ENCODE measurements around the gene ARHGEF5. TPM values are rescaled to one million over a fixed set of nuclear protein-coding genes. Genes with fewer than 3 reads are reported as not detected.
"Not testable (repeated sequence)": the region's sequence is repeated elsewhere in the genome, so short reads cannot be mapped to it uniquely, and the experiment has no call there.

Gene ARHGEF5
- 10 to 100 TPM; 67.1 to 83.6 TPM for total RNA-seq

GRCh38 chr7:144355176-144355822 is at the start of gene ARHGEF5:
TSS of gene ARHGEF5 (plus strand) at chr7:144355402. CDS start at chr7:144362670, 7,268 bp downstream.
- H3K27me3 ChIP-seq; intact Hi-C loops (cut with DNase I); H3K4me3 ChIP-seq; H3K9ac ChIP-seq (ENCODE audit: low read depth in 2 of 2, low read length in 2 of 2); H3K9me3 ChIP-seq; H3K27ac ChIP-seq; H3K36me3 ChIP-seq; DNase-seq; H3K4me1 ChIP-seq: not testable (repeated sequence)

- H3K27ac ChIP-seq; H3K4me3 ChIP-seq; H3K9me3 ChIP-seq; intact Hi-C loops (cut with DNase I); H3K4me1 ChIP-seq; H3K9ac ChIP-seq (ENCODE audit: low read depth in 2 of 2, low read length in 2 of 2); H3K27me3 ChIP-seq; H3K36me3 ChIP-seq; DNase-seq: not testable (repeated sequence)
Observed at GRCh38 chr7:144309702-144310101, 45.5 kb upstream of the ARHGEF5 start.

- H3K9ac ChIP-seq (ENCODE audit: low read depth in 2 of 2, low read length in 2 of 2); H3K36me3 ChIP-seq; H3K27ac ChIP-seq; intact Hi-C loops (cut with DNase I); H3K9me3 ChIP-seq; H3K4me1 ChIP-seq; DNase-seq; H3K27me3 ChIP-seq; H3K4me3 ChIP-seq: not testable (repeated sequence)
Observed at GRCh38 chr7:144311218-144311617, 44.0 kb upstream of the ARHGEF5 start.

GRCh38 chr7:144311872-144312469 is 43.2 kb upstream of the ARHGEF5 start, which contains the start of gene OR2A1:
TSS of gene OR2A1 (plus strand) at chr7:144312419. CDS start at chr7:144318125, 5,706 bp downstream.
- H3K9ac ChIP-seq (ENCODE audit: low read depth in 2 of 2, low read length in 2 of 2); H3K4me3 ChIP-seq; H3K27ac ChIP-seq; H3K27me3 ChIP-seq; intact Hi-C loops (cut with DNase I); H3K4me1 ChIP-seq; DNase-seq; H3K36me3 ChIP-seq; H3K9me3 ChIP-seq: not testable (repeated sequence)

GRCh38 chr7:144317537-144317936 is 37.7 kb upstream of the ARHGEF5 start:
- H3K27me3 ChIP-seq; H3K9me3 ChIP-seq; H3K27ac ChIP-seq; H3K9ac ChIP-seq (ENCODE audit: low read depth in 2 of 2, low read length in 2 of 2); DNase-seq; H3K36me3 ChIP-seq; intact Hi-C loops (cut with DNase I); H3K4me1 ChIP-seq; H3K4me3 ChIP-seq: not testable (repeated sequence)

GRCh38 chr7:144319547-144319946 is 35.7 kb upstream of the ARHGEF5 start:
- H3K36me3 ChIP-seq; H3K9ac ChIP-seq (ENCODE audit: low read depth in 2 of 2, low read length in 2 of 2); DNase-seq; H3K27ac ChIP-seq; H3K4me1 ChIP-seq; H3K9me3 ChIP-seq; intact Hi-C loops (cut with DNase I); H3K4me3 ChIP-seq; H3K27me3 ChIP-seq: not testable (repeated sequence)

- H3K9ac ChIP-seq (ENCODE audit: low read depth in 2 of 2, low read length in 2 of 2); intact Hi-C loops (cut with DNase I); H3K4me3 ChIP-seq; H3K27ac ChIP-seq; H3K36me3 ChIP-seq; H3K4me1 ChIP-seq; H3K9me3 ChIP-seq; DNase-seq; H3K27me3 ChIP-seq: not testable (repeated sequence)
Observed at GRCh38 chr7:144321677-144322206, 33.5 kb upstream of the ARHGEF5 start.

- H3K9me3 ChIP-seq; H3K9ac ChIP-seq (ENCODE audit: low read depth in 2 of 2, low read length in 2 of 2); DNase-seq; H3K4me3 ChIP-seq; intact Hi-C loops (cut with DNase I); H3K27me3 ChIP-seq; H3K27ac ChIP-seq; H3K4me1 ChIP-seq; H3K36me3 ChIP-seq: not testable (repeated sequence)
Observed at GRCh38 chr7:144323359-144323758, 31.8 kb upstream of the ARHGEF5 start.

GRCh38 chr7:144325868-144326267 is 29.3 kb upstream of the ARHGEF5 start:
- DNase-seq; H3K4me1 ChIP-seq; H3K4me3 ChIP-seq; H3K9me3 ChIP-seq; H3K36me3 ChIP-seq; H3K27ac ChIP-seq; intact Hi-C loops (cut with DNase I); H3K9ac ChIP-seq (ENCODE audit: low read depth in 2 of 2, low read length in 2 of 2); H3K27me3 ChIP-seq: not testable (repeated sequence)

GRCh38 chr7:144330044-144330443 is 25.2 kb upstream of the ARHGEF5 start:
- H3K9me3 ChIP-seq; H3K4me3 ChIP-seq; H3K4me1 ChIP-seq; H3K27ac ChIP-seq; H3K27me3 ChIP-seq; DNase-seq; intact Hi-C loops (cut with DNase I); H3K36me3 ChIP-seq; H3K9ac ChIP-seq (ENCODE audit: low read depth in 2 of 2, low read length in 2 of 2): not testable (repeated sequence)

- DNase-seq; H3K9ac ChIP-seq (ENCODE audit: low read depth in 2 of 2, low read length in 2 of 2); H3K27me3 ChIP-seq; H3K4me3 ChIP-seq; H3K36me3 ChIP-seq; H3K4me1 ChIP-seq; H3K27ac ChIP-seq; intact Hi-C loops (cut with DNase I); H3K9me3 ChIP-seq: not testable (repeated sequence)
Observed at GRCh38 chr7:144331221-144331995, 23.8 kb upstream of the ARHGEF5 start.

- intact Hi-C loops (cut with DNase I); H3K9me3 ChIP-seq; H3K4me3 ChIP-seq; H3K36me3 ChIP-seq; H3K9ac ChIP-seq (ENCODE audit: low read depth in 2 of 2, low read length in 2 of 2); H3K27me3 ChIP-seq; DNase-seq; H3K4me1 ChIP-seq; H3K27ac ChIP-seq: not testable (repeated sequence)
Observed at GRCh38 chr7:144331996-144332288, 23.3 kb upstream of the ARHGEF5 start.

GRCh38 chr7:144348625-144349024 is 6.6 kb upstream of the ARHGEF5 start:
- intact Hi-C loops (cut with DNase I) = not testable (repeated sequence)

More at GRCh38 chr7:144348625-144349024, 6.6 kb upstream of the ARHGEF5 start:
- H3K4me3 ChIP-seq; H3K27ac ChIP-seq; DNase-seq; H3K36me3 ChIP-seq; H3K9me3 ChIP-seq; H3K9ac ChIP-seq (ENCODE audit: low read depth in 2 of 2, low read length in 2 of 2); H3K27me3 ChIP-seq; H3K4me1 ChIP-seq: not testable (repeated sequence)

Data from colonic mucosa (tissue), 4 donors.